Measurements from ENCODE around the gene ALDH3A1. TPM values are rescaled to one million over a fixed set of nuclear protein-coding genes. Genes with fewer than 3 reads are reported as not detected.

The ALDH3A1 gene
- total RNA-seq, 1 experiment from 2014 or later = 0.35 TPM

DNA sequence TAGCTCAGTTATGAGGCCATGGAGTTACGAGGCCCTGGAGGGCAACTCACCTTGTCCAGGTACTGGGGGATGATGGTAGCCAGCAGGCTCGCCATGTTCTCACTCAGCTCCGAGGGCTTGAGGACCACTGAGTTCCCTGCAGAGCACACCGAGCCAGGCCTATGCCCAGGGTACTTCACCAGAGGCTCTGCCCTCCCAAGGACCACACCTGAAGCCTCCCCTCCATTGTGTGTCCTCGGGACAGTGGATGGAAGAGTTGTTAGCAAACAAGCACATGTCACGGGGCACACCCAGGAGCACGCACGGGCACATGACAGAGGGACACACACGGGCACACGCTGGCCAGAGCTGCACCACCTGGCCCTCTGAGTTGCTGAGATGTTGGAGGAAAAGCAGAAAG, 5.6 kb downstream of the ALDH3A1 start:
- H3K27ac Mint-ChIP-seq = no peak overlapping the region
- H3K4me1 Mint-ChIP-seq = peaks cover 4% of the 10 kb centered on the region; the same call in 1 of the 2 replicates
- H3K36me3 Mint-ChIP-seq = no peaks in the 10 kb centered on the region
- ChIA-PET POLR2A (no interaction called here), CTCF (interaction anchor here (1.2 to 5.7 kb wide), 3 partner anchors 20 to 284 kb away, joined by 3 to 91 read pairs (median 3); no protein-coding TSS in a partner anchor)
- no peaks in the 10 kb centered on the region for H3K9me3 Mint-ChIP-seq
- TF ChIP-seq GABPB1 (CRISPR knock-in tag; IDR thresholded peaks at IDR 0.05) = no peak
- no peak for TF ChIP-seq ZNF121 (CRISPR knock-in tag; IDR thresholded peaks at IDR 0.05)
- no peak for TF ChIP-seq IRF2 (CRISPR knock-in tag; IDR thresholded peaks at IDR 0.05; ENCODE audit: borderline replicate concordance, low read depth)
- TF ChIP-seq ELF4 (CRISPR knock-in tag; IDR thresholded peaks at IDR 0.05; ENCODE audit: low read depth) = no peak
- no peak for TF ChIP-seq ESRRA (CRISPR knock-in tag; IDR thresholded peaks at IDR 0.05; ENCODE audit: borderline replicate concordance)
- no peak for TF ChIP-seq OVOL2 (CRISPR knock-in tag; IDR thresholded peaks at IDR 0.05; ENCODE audit: borderline replicate concordance)
- H3K4me3 Mint-ChIP-seq = no peak overlapping the region; the same call in 1 of the 2 replicates
- DNase-seq (ENCODE audit: low spot score) = no peak
- ATAC-seq = no peak
- peaks cover 11% of the 10 kb centered on the region; the same call in 1 of the 2 replicates for H3K27me3 Mint-ChIP-seq (ENCODE audit: low read depth)

DNA sequence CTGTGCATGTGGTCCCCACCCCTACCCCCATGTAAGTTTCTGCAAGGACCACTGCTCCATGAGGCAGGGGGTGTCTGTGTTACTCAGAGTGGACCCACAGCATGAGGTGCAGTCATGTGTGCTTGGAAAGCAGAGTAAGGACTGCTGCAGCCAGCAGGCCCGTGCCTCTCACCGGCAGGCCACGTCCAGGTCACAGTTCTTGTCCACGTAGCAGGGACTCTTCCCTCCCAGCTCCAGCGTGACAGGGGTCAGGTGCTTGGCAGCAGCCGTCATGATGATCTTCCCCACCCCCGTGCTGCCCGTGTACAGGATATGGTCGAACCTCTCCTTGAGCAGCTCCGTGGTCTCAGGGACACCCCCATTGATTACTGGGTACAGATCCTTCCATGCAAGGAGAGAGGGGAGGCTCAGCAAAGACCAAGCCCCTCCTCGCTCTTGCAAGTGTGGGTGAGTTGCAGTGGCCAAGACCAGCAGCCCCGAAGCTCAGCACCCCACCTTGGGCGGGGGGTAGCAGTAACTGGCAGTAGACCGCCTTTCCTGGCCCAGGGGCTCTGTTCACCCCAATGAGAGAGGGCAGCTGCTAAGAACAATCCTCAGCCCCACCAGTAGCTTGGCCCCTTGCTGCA, 6.2 kb downstream of the ALDH3A1 start:
- CTCF ChIA-PET = interaction anchor here (1.2 to 5.7 kb wide), 2 partner anchors 20 to 283 kb away, joined by 3 to 91 read pairs; no protein-coding TSS in a partner anchor

DNA sequence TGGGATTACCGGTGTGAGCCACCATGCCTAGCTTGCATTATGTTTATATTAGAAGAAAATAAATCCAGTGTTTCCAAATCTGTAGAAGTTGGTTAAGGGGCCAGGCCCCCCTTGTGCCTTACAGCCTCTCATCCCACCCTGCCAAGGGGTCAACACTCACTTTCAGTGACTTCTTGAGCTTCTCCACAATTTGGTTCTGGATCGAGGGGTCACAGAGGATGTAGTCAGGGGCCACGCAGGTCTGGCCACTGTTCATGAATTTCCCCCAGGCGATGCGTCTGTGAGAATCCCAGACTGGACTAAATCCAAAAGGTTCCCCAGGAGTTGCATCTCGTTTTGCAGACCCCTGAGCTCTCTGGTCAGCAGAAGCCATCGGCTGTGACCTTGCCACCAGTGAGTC, 7.2 kb downstream of the ALDH3A1 start:
- ATAC-seq (no peak), DNase-seq (ENCODE audit: low spot score) (no peak)
- Mint-ChIP-seq H3K9me3 (no peaks in the 10 kb centered on the region), H3K4me1 (peaks cover 8% of the 10 kb centered on the region; the same call in 1 of the 2 replicates), H3K36me3 (no peaks in the 10 kb centered on the region), H3K27ac (no peak overlapping the region), H3K27me3 (ENCODE audit: low read depth) (peaks cover 8% of the 10 kb centered on the region; the same call in 1 of the 2 replicates), H3K4me3 (no peak overlapping the region)
- CTCF ChIA-PET = interaction anchor here (5.7 kb wide), 1 partner anchor 21 kb away, joined by 91 read pairs; no protein-coding TSS in a partner anchor
- TF ChIP-seq, protein P1, sequence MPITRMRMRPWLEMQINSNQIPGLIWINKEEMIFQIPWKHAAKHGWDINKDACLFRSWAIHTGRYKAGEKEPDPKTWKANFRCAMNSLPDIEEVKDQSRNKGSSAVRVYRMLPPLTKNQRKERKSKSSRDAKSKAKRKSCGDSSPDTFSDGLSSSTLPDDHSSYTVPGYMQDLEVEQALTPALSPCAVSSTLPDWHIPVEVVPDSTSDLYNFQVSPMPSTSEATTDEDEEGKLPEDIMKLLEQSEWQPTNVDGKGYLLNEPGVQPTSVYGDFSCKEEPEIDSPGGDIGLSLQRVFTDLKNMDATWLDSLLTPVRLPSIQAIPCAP (CRISPR knock-in tag; IDR thresholded peaks at IDR 0.05) = no peak
- TF ChIP-seq FOXK1 (CRISPR knock-in tag; IDR thresholded peaks at IDR 0.05) (no peak), MXD4 (CRISPR knock-in tag; IDR thresholded peaks at IDR 0.05; ENCODE audit: borderline replicate concordance) (no peak), ESRRA (CRISPR knock-in tag; IDR thresholded peaks at IDR 0.05; ENCODE audit: borderline replicate concordance) (no peak)
- POLR2A ChIA-PET = no interaction called here

More for the DNA sequence above, 6.2 kb downstream of the ALDH3A1 start:
- Mint-ChIP-seq H3K9me3 (no peaks in the 10 kb centered on the region), H3K4me1 (peaks cover 4% of the 10 kb centered on the region; the same call in 1 of the 2 replicates), H3K27ac (no peak overlapping the region), H3K4me3 (no peak overlapping the region), H3K27me3 (ENCODE audit: low read depth) (peaks cover 11% of the 10 kb centered on the region; the same call in 1 of the 2 replicates), H3K36me3 (no peaks in the 10 kb centered on the region)
- DNase-seq (ENCODE audit: low spot score) = no peak
- TF ChIP-seq FOXK1 (CRISPR knock-in tag; IDR thresholded peaks at IDR 0.05) = no peak
- TF ChIP-seq ZNF423 (CRISPR knock-in tag; IDR thresholded peaks at IDR 0.05) = no peak
- TF ChIP-seq, protein P2, sequence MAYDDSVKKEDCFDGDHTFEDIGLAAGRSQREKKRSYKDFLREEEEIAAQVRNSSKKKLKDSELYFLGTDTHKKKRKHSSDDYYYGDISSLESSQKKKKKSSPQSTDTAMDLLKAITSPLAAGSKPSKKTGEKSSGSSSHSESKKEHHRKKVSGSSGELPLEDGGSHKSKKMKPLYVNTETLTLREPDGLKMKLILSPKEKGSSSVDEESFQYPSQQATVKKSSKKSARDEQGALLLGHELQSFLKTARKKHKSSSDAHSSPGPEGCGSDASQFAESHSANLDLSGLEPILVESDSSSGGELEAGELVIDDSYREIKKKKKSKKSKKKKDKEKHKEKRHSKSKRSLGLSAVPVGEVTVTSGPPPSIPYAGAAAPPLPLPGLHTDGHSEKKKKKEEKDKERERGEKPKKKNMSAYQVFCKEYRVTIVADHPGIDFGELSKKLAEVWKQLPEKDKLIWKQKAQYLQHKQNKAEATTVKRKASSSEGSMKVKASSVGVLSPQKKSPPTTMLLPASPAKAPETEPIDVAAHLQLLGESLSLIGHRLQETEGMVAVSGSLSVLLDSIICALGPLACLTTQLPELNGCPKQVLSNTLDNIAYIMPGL (CRISPR knock-in tag; IDR thresholded peaks at IDR 0.05) = no peak
- no peak for ATAC-seq
- POLR2A ChIA-PET = no interaction called here

DNA sequence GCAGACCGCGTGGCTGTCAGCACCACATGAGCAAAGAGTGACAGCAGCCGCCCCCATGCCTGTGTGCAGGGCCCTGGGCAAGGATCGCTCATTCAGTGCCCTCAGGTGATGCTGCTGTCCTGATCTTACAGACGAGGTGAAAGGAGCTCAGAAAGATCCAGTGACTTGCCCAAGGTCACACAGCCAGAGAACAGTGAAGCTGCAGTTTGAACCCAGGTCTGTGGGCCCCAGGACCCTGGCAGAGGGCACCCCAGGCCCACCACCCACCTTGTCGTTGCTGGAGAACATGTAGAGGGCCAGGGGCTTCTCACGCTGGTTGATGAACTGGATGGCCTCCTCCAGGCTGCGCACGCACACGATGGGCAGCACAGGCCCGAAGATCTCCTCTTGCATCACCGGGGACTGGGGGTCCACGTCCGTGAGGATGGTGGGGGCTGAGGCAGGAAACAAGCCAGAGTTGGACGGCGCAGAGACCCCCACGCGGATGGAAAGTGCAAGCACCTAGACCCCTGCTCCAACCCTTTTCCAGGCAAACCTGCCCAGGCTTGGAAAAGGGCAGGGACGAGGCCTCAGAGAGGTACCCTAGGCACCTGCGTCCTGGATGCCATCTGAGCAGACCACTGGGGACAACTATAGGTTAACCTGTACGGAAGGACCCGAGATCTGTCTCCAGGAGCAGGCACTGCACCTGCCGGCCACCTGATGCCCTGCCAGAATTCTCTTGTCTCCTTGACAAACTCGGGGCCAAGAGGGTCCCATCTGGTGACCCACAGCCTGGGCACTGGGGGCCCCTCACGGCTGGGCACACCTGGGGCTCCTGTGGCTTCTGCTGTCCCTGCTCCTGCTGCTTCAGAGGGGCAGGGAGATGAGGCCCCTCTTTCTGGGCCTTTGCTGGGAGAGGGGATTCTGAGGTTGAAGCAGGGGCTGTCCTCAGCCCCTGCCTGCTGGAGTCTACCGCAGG, 8.6 kb downstream of the ALDH3A1 start:
- ATAC-seq (no peak), DNase-seq (ENCODE audit: low spot score) (no peak)
- CTCF ChIA-PET = no interaction called here
- Mint-ChIP-seq H3K4me3 (no peak overlapping the region), H3K9me3 (no peaks in the 10 kb centered on the region), H3K4me1 (0 out of 2 replicates have a peak, but pooled peaks cover 3% of the 10 kb centered on the region), H3K27ac (no peak overlapping the region), H3K36me3 (no peaks in the 10 kb centered on the region), H3K27me3 (ENCODE audit: low read depth) (no peaks in the 10 kb centered on the region; the same call in 1 of the 2 replicates)
- POLR2A ChIA-PET = no interaction called here
- TF ChIP-seq NFE2L1 (CRISPR knock-in tag; IDR thresholded peaks at IDR 0.05) (no peak), NR2C2 (CRISPR knock-in tag; IDR thresholded peaks at IDR 0.05) (no peak)
